A549 (cell line): ENCODE results near the gene FANCG. TPM values are rescaled to one million over a fixed set of nuclear protein-coding genes. Genes with fewer than 3 reads are reported as not detected.

Experiments used
- ATAC-seq, 2 experiments: fragments of 200-7000 bp in 1 of 2; fragments of >200 bp in 1 of 2; cut with Nextera tagmentation in 1 of 2; cut with Tn5 transposase in 1 of 2; 3 replicates each; pipeline versions ENCODE4 v1.8.0 to v1.9.1; 2018 to 2020; ENCODE audit warnings: mild to moderate bottlenecking in 1 of 2, moderate library complexity in 1 of 2
- CTCF ChIA-PET: fragments of 300-600 bp; sonication (Branson Sonifier 250); formaldehyde crosslinking; extraction: SDS; loops from one replicate; lab custom pipeline; 2021; ENCODE audit warnings: antibody characterized with exemption, inconsistent platforms; lab: Yijun Ruan, JAX
- POLR2A ChIA-PET: fragments of 350-600 bp; formaldehyde crosslinking; extraction: SDS; loops from one replicate; lab custom pipeline; 2021; ENCODE audit warnings: antibody characterized with exemption, inconsistent platforms; lab: Yijun Ruan, JAX
- DNase-seq, 2 experiments: peaks; one replicate each; pipeline versions ENCODE4 v3.0.0 to v3.0.0-alpha.2; 2011 to 2016; ENCODE audit warnings: low read depth in 1 of 2, low spot score in 1 of 2
- FAIRE-seq: peaks from 2 replicates; lab custom pipeline; 2011; peaks lifted over from hg19 to GRCh38; lab: Jason Lieb, UNC
- H3K27ac ChIP-seq, 2 experiments: fragments of >200 bp; sonication (Bioruptor Twin); formaldehyde crosslinking; 3 replicates each; pipeline ENCODE4 v1.5.1; 2016 to 2017
- H3K4me1 ChIP-seq: fragments of >200 bp; sonication (Bioruptor Twin); formaldehyde crosslinking; 3 replicates; pipeline ENCODE4 v1.6.1; 2016
- H3K4me2 ChIP-seq: fragments of >200 bp; sonication (Bioruptor Twin); formaldehyde crosslinking; 3 replicates; pipeline ENCODE4 v1.6.1; 2016
- H3K4me3 ChIP-seq: fragments of >200 bp; sonication (Bioruptor Twin); formaldehyde crosslinking; 3 replicates; pipeline ENCODE4 v1.5.1; 2016
- H3K9me3 ChIP-seq: fragments of >200 bp; sonication (Bioruptor Twin); formaldehyde crosslinking; 3 replicates; pipeline ENCODE4 v1.6.1; 2016
- CHD2 ChIP-seq: fragments of 150-350 bp; IDR thresholded peaks from 2 replicates; pipeline ENCODE4 v1.6.1; 2014; ENCODE audit warnings: low read length; ENCODE audit not compliant: partially characterized antibody
- EHF ChIP-seq: fragments of 250-450 bp; sonication (Bioruptor Pico); IDR thresholded peaks from 2 replicates; pipeline ENCODE4 v1.5.0; 2020; ENCODE audit warnings: mild to moderate bottlenecking
- EP300 ChIP-seq, 2 experiments: fragments of >200 bp; sonication (Bioruptor Twin); formaldehyde crosslinking; IDR thresholded peaks; 2 replicates in 1 of 2; 3 replicates in 1 of 2; pipeline ENCODE4 v1.6.1; 2016 to 2017
- ESRRA ChIP-seq: fragments of 150-350 bp; IDR thresholded peaks from 2 replicates; pipeline ENCODE4 v1.6.1; 2014; ENCODE audit warnings: mild to moderate bottlenecking, low read length, borderline replicate concordance
- FOSB ChIP-seq: fragments of 250-450 bp; sonication (Bioruptor Pico); IDR thresholded peaks from 2 replicates; pipeline ENCODE4 v1.5.0; 2020; ENCODE audit warnings: mild to moderate bottlenecking, moderate library complexity
- FOSL2 ChIP-seq, 2 experiments: fragments of 450-650 bp in 1 of 2; fragments of >200 bp in 1 of 2; sonication (Bioruptor Twin) in 1 of 2; formaldehyde crosslinking; IDR thresholded peaks; 2 replicates each; pipeline versions ENCODE4 v1.5.0 to v1.6.1; 2016 to 2020; ENCODE audit warnings: mild to moderate bottlenecking in 1 of 2, moderate library complexity in 1 of 2
- FOXS1 ChIP-seq: fragments of 250-450 bp; sonication (Bioruptor Pico); IDR thresholded peaks from 2 replicates; pipeline ENCODE4 v1.5.0; 2020; ENCODE audit warnings: mild to moderate bottlenecking, moderate library complexity
- GATA3 ChIP-seq: IDR thresholded peaks from 2 replicates; pipeline ENCODE4 v1.6.1; 2012; ENCODE audit warnings: borderline replicate concordance
- HES2 ChIP-seq: fragments of >200 bp; sonication (Bioruptor Twin); formaldehyde crosslinking; IDR thresholded peaks from 2 replicates; pipeline ENCODE4 v1.6.1; 2016
- JUN ChIP-seq, 2 experiments: fragments of >200 bp; sonication (Bioruptor Twin); formaldehyde crosslinking; IDR thresholded peaks; 2 replicates in 1 of 2; 3 replicates in 1 of 2; pipeline ENCODE4 v1.6.1; 2016 to 2017
- KDM5A ChIP-seq: fragments of 200-600 bp; sonication (generic); IDR thresholded peaks from 2 replicates; pipeline ENCODE4 v1.6.1; 2016; ENCODE audit warnings: antibody characterized with exemption, mild to moderate bottlenecking
- MAX ChIP-seq: IDR thresholded peaks from 2 replicates; pipeline ENCODE4 v1.6.1; 2012
- NPAS2 ChIP-seq: fragments of 250-450 bp; sonication (Bioruptor Pico); IDR thresholded peaks from 2 replicates; pipeline ENCODE4 v1.8.0; 2022; ENCODE audit warnings: mild to moderate bottlenecking, moderate library complexity, borderline replicate concordance
- PBX3 ChIP-seq: IDR thresholded peaks from 2 replicates; pipeline ENCODE4 v1.6.1; 2012
- PHF8 ChIP-seq: fragments of 200-600 bp; sonication (generic); IDR thresholded peaks from 2 replicates; pipeline ENCODE4 v1.6.1; 2016; ENCODE audit warnings: low read depth, mild to moderate bottlenecking, antibody characterized with exemption, moderate library complexity, borderline replicate concordance
- POLR2A ChIP-seq: IDR thresholded peaks from 2 replicates; pipeline ENCODE4 v1.6.1; 2012; ENCODE audit warnings: mild to moderate bottlenecking, low read length
- POLR2AphosphoS2 ChIP-seq: conservative IDR thresholded peaks from 2 replicates; pipeline ENCODE4 v1.6.1; 2012; ENCODE audit warnings: low read length, improper control_type of control experiment, inconsistent platforms
- RAD21 ChIP-seq, 2 experiments: fragments of >200 bp in 1 of 2; sonication (Bioruptor Twin) in 1 of 2; formaldehyde crosslinking in 1 of 2; IDR thresholded peaks in 1 of 2; conservative IDR thresholded peaks in 1 of 2; 2 replicates in 1 of 2; 3 replicates in 1 of 2; pipeline ENCODE4 v1.6.1; 2012 to 2018; ENCODE audit warnings: inconsistent platforms in 1 of 2
- RCOR1 ChIP-seq: fragments of 150-350 bp; IDR thresholded peaks from 2 replicates; pipeline ENCODE4 v1.6.1; 2014; ENCODE audit warnings: antibody characterized with exemption, low read length, low read depth
- REST ChIP-seq: fragments of 200-600 bp; sonication (generic); IDR thresholded peaks from 2 replicates; pipeline ENCODE4 v1.6.1; 2016; ENCODE audit warnings: antibody characterized with exemption, mild to moderate bottlenecking, moderate library complexity
- RNF2 ChIP-seq: fragments of 200-600 bp; sonication (generic); IDR thresholded peaks from 2 replicates; pipeline ENCODE4 v1.6.1; 2016; ENCODE audit warnings: low read depth, mild to moderate bottlenecking, antibody characterized with exemption, moderate library complexity, borderline replicate concordance
- SMC3 ChIP-seq: fragments of >200 bp; sonication (Bioruptor Twin); formaldehyde crosslinking; IDR thresholded peaks from 3 replicates; pipeline ENCODE4 v1.6.1; 2018; ENCODE audit warnings: inconsistent platforms
- TFCP2L1 ChIP-seq: fragments of 250-450 bp; sonication (Bioruptor Pico); IDR thresholded peaks from 2 replicates; pipeline ENCODE4 v1.5.0; 2021; ENCODE audit warnings: mild to moderate bottlenecking
- TP53 ChIP-seq: fragments of 250-450 bp; sonication (Bioruptor Pico); IDR thresholded peaks from 2 replicates; pipeline ENCODE4 v1.5.0; 2021; ENCODE audit warnings: mild to moderate bottlenecking, moderate library complexity
- USF2 ChIP-seq: fragments of 450-650 bp; IDR thresholded peaks from 2 replicates; pipeline ENCODE4 v1.6.1; 2014; ENCODE audit warnings: antibody characterized with exemption
- WGBS: methylation state at CpG from one replicate; pipeline ENCODE4 v1.1.6; 2017; ENCODE audit errors: missing lambda C conversion rate; 5-methylcytosine and 5-hydroxymethylcytosine counted together
- polyA plus RNA-seq, 4 experiments: library from polyadenylated mRNA; depleted of rRNA in 3 of 4; stranded (reverse); fragments of >200 nt; fragmentation: RNase III in 1 of 4; extraction: RNeasy Plus Mini Kit Qiagen cat#74134 plus additional on column Dnase treatment in 1 of 4; gene quantifications; 2 replicates in 3 of 4; 3 replicates in 1 of 4; pipeline ENCODE4 v1.2.3, GENCODE V29; 2011 to 2017

FANCG gene
- polyA plus RNA-seq, 2 of the 4 experiments (the other 2 are of a cell fraction), result 34.9 to 53.5 TPM

- TF ChIP-seq PBX3, result no peak
- no peak for TF ChIP-seq EHF (CRISPR knock-in tag)
- TF ChIP-seq SMC3, result peak; percentile 94
- TF ChIP-seq REST, result no peak
- no peak for TF ChIP-seq TFCP2L1 (CRISPR knock-in tag)
- no peak for TF ChIP-seq RNF2
- TF ChIP-seq FOXS1 (CRISPR knock-in tag), result no peak
Observed at GRCh38 chr9:35116898-35117551, 37.3 kb upstream of the FANCG start (continued).

- Histone ChIP-seq H3K9me3 (no peaks in the 10 kb centered on the region), H3K4me3 (peak overlapping the region; percentile 48), H3K4me1 (peaks cover 31% of the 10 kb centered on the region), H3K27ac (peak overlapping the region; percentile 71 to 86), H3K4me2 (peak overlapping the region; percentile 92)
- ChIA-PET CTCF (interaction anchor here (0.5 to 15.8 kb wide), 40 partner anchors 10 to 615 kb away, joined by 3 to 129 read pairs (median 4); partner anchors contain the start of genes PIGO, TLN1 and UNC13B), POLR2A (interaction anchor here (0.8 to 2.2 kb wide), 10 partner anchors 20 to 488 kb away, joined by 3 to 12 read pairs (median 5); partner anchors contain the start of genes FANCG, PIGO, RUSC2 and TESK1)
- TF ChIP-seq PHF8, result 0 out of 2 replicates have a peak, but pooled peaks have one; percentile 28
- peak; percentile 65; the same call in 1 of the 2 replicates for TF ChIP-seq KDM5A
- TF ChIP-seq POLR2AphosphoS2, result no peak
- TF ChIP-seq HES2, result no peak
- no peak for TF ChIP-seq TP53
- TF ChIP-seq RNF2, result no peak
- DNase-seq (no peak), FAIRE-seq (no peak), ATAC-seq (peak; percentile 40 to 49)
- 2% methylated on average over 12 of the region's 12 CpGs for WGBS
Observed at GRCh38 chr9:35116539-35116897, 36.8 kb upstream of the FANCG start.

GRCh38 chr9:35115680-35116538, 36.2 kb upstream of the FANCG start, which contains the start of gene ATOSB:
ATOSB (minus strand) TSS chr9:35115862; CDS start chr9:35108274, 7,588 bp downstream.
- DNase-seq, result peak; percentile 91 to 96
- H3K4me2 ChIP-seq, result peak within 1 kb of the TSS; percentile 92
- H3K9me3 ChIP-seq, result no peaks in the 10 kb centered on the region
- peaks cover 31% of the 10 kb centered on the region for H3K4me1 ChIP-seq
- H3K4me3 ChIP-seq, result peak within 1 kb of the TSS; percentile 48
- ChIA-PET CTCF (interaction anchor here (0.5 to 15.8 kb wide), 27 partner anchors 10 to 616 kb away, joined by 3 to 129 read pairs (median 4); partner anchors contain the start of genes PIGO, TLN1 and VCP), POLR2A (interaction anchor here (0.8 to 2.2 kb wide), 13 partner anchors 13 to 489 kb away, joined by 3 to 12 read pairs (median 6); partner anchors contain the start of genes FANCG, PIGO, RUSC2 and STOML2)
- WGBS, result 3% methylated on average over 34 of the region's 54 CpGs
- peak within 1 kb of the TSS; percentile 71 to 86 for H3K27ac ChIP-seq
- no peak for FAIRE-seq
- peak; percentile 63 to 77 for ATAC-seq
- TF ChIP-seq NPAS2 (CRISPR knock-in tag) (no peak), MAX (peak; percentile 95), GATA3 (no peak), JUN (IDR thresholded peaks at IDR 0.05) (no peak), CHD2 (no peak), RAD21 (conservative IDR thresholded peaks at IDR 0.05 in 1 of 2, IDR thresholded peaks at IDR 0.05 in 1 of 2) (no peak), USF2 (peak; percentile 85), ESRRA (no peak), PHF8 (no peak), FOSL2 (IDR thresholded peaks at IDR 0.05) (no peak), FOSL2 (CRISPR knock-in tag; IDR thresholded peaks at IDR 0.05) (0 out of 2 replicates have a peak, but pooled peaks have one; percentile 19), FOSB (no peak), RCOR1 (no peak), POLR2A (peak; percentile 35), FOXS1 (CRISPR knock-in tag) (no peak), HES2 (no peak), EP300 (IDR thresholded peaks at IDR 0.05) (no peak), TFCP2L1 (CRISPR knock-in tag) (no peak), POLR2AphosphoS2 (no peak)
